SK-MEL-5 (cell line): ENCODE data around the gene ZBTB20. TPM values are rescaled to one million over a fixed set of nuclear protein-coding genes. Genes with fewer than 3 reads are reported as not detected.

Experiments
- DNase-seq: peaks from one replicate; pipeline ENCODE4 v3.0.0-alpha.2; 2016; ENCODE audit warnings: low read depth, low spot score
- in situ Hi-C: cut with HindIII; loops from 2 replicates; pipeline ENCODE4 v1.10.0; 2016; ENCODE audit warnings: low sequenced_read_pairs, high pct_unique_total_duplicates, low pct_unique_long_range_greater_than_20kb
- total RNA-seq: library from RNA; depleted of rRNA; stranded (reverse); fragments of >200 nt; shearing (Covaris generic); gene quantifications from 2 replicates; pipeline ENCODE4 v1.2.3, GENCODE V29; 2014

The ZBTB20 gene
- total RNA-seq, 1 experiment from 2014 or later: 2.9 TPM

- in situ Hi-C loops: no loop called here
- DNase-seq: no peak
These were observed 475.2 kb downstream of the ZBTB20 start for GRCh38 chr3:114671741-114672510.

- in situ Hi-C loops: no loop called here
- DNase-seq: no peak
These were observed 477.5 kb downstream of the ZBTB20 start for GRCh38 chr3:114669614-114670013.

- in situ Hi-C loops: no loop called here
These were observed 479.0 kb downstream of the ZBTB20 start for GRCh38 chr3:114668099-114668498.

GRCh38 chr3:114666623-114667022 lies 480.5 kb downstream of the ZBTB20 start:
- no peak for DNase-seq
- in situ Hi-C loops: no loop called here

More at GRCh38 chr3:114668099-114668498, 479.0 kb downstream of the ZBTB20 start:
- DNase-seq: no peak

- in situ Hi-C loops: no loop called here
- no peak for DNase-seq
These were observed 483.1 kb downstream of the ZBTB20 start for GRCh38 chr3:114664006-114664405.

GRCh38 chr3:114660808-114661207 lies 486.3 kb downstream of the ZBTB20 start:
- no peak for DNase-seq
- in situ Hi-C loops: no loop called here

GRCh38 chr3:114660124-114660523 lies 487.0 kb downstream of the ZBTB20 start:
- DNase-seq: no peak
- in situ Hi-C loops: no loop called here

GRCh38 chr3:114659109-114660061 lies 487.7 kb downstream of the ZBTB20 start:
- no peak for DNase-seq
- in situ Hi-C loops: no loop called here

GRCh38 chr3:114651555-114651954 lies 495.5 kb downstream of the ZBTB20 start:
- DNase-seq: no peak
- in situ Hi-C loops: no loop called here

- in situ Hi-C loops: no loop called here
- no peak for DNase-seq
These were observed 496.3 kb downstream of the ZBTB20 start for GRCh38 chr3:114650808-114651207.

GRCh38 chr3:114649331-114649730 lies 497.8 kb downstream of the ZBTB20 start:
- in situ Hi-C loops: no loop called here
- DNase-seq: no peak

GRCh38 chr3:114646526-114646925 lies 500.6 kb downstream of the ZBTB20 start:
- no peak for DNase-seq
- in situ Hi-C loops: no loop called here

- DNase-seq: no peak
- in situ Hi-C loops: no loop called here
These were observed 501.7 kb downstream of the ZBTB20 start for GRCh38 chr3:114645392-114645791.

- in situ Hi-C loops: no loop called here
- no peak for DNase-seq
These were observed 502.7 kb downstream of the ZBTB20 start for GRCh38 chr3:114644367-114644766.

- in situ Hi-C loops: no loop called here
- DNase-seq: no peak
These were observed 503.9 kb downstream of the ZBTB20 start for GRCh38 chr3:114642951-114643741.

- no peak for DNase-seq
- in situ Hi-C loops: no loop called here
These were observed 507.0 kb downstream of the ZBTB20 start for GRCh38 chr3:114640126-114640525.

GRCh38 chr3:114639171-114639570 lies 507.9 kb downstream of the ZBTB20 start:
- DNase-seq: peak; percentile 32
- in situ Hi-C loops: no loop called here

- DNase-seq: no peak
- in situ Hi-C loops: no loop called here
These were observed 511.2 kb downstream of the ZBTB20 start for GRCh38 chr3:114635878-114636277.
